Hepatocyte (in vitro differentiated cells): ENCODE measurements around the gene WNT3A. TPM values are rescaled to one million over a fixed set of nuclear protein-coding genes. Genes with fewer than 3 reads are reported as not detected.
"Not testable (repeated sequence)": the region's sequence is repeated elsewhere in the genome, so short reads cannot be mapped to it uniquely, and the experiment has no call there.

Experiments used
- DNase-seq: peaks from one replicate; pipeline ENCODE4 v3.0.0-alpha.2; 2016; ENCODE audit warnings: low spot score
- H2AFZ ChIP-seq: fragments of 200-600 bp; sonication (generic); 2 replicates; pipeline ENCODE4 v1.6.0; 2016; ENCODE audit warnings: antibody characterized with exemption, mild to moderate bottlenecking
- H3K27ac ChIP-seq: fragments of 200-600 bp; sonication (generic); 2 replicates; pipeline ENCODE4 v1.5.1; 2016; ENCODE audit warnings: mild to moderate bottlenecking
- H3K27me3 ChIP-seq: fragments of 200-600 bp; sonication (generic); 2 replicates; pipeline ENCODE4 v1.6.1; 2016
- H3K36me3 ChIP-seq: fragments of 200-600 bp; sonication (generic); replicated peaks from 2 replicates; pipeline ENCODE4 v1.5.1; 2016; ENCODE audit warnings: low read depth; ENCODE audit not compliant: insufficient read depth
- H3K4me1 ChIP-seq: fragments of 200-600 bp; sonication (generic); 2 replicates; pipeline ENCODE4 v1.5.1; 2016; ENCODE audit warnings: mild to moderate bottlenecking, moderate library complexity; ENCODE audit not compliant: insufficient read depth
- H3K4me2 ChIP-seq: fragments of 200-600 bp; sonication (generic); 2 replicates; pipeline ENCODE4 v1.6.0; 2016
- H3K4me3 ChIP-seq: fragments of 200-600 bp; sonication (generic); 2 replicates; pipeline ENCODE4 v1.5.1; 2016; ENCODE audit warnings: mild to moderate bottlenecking
- H3K79me2 ChIP-seq: fragments of 200-600 bp; sonication (generic); 2 replicates; pipeline ENCODE4 v1.6.0; 2017; ENCODE audit warnings: mild to moderate bottlenecking
- H3K9me2 ChIP-seq: fragments of 200-600 bp; sonication (generic); replicated peaks from 2 replicates; pipeline ENCODE4 v1.6.0; 2017; ENCODE audit warnings: mild to moderate bottlenecking; ENCODE audit not compliant: insufficient read depth
- H3K9me3 ChIP-seq: fragments of 200-600 bp; sonication (generic); 2 replicates; pipeline ENCODE4 v1.5.1; 2016; ENCODE audit warnings: low read depth, mild to moderate bottlenecking
- H4K20me1 ChIP-seq: fragments of 200-600 bp; sonication (generic); 2 replicates; pipeline ENCODE4 v1.6.0; 2016; ENCODE audit warnings: mild to moderate bottlenecking; ENCODE audit not compliant: insufficient read depth, poor library complexity, severe bottlenecking
- CTCF ChIP-seq: fragments of 200-600 bp; sonication (generic); IDR thresholded peaks from 2 replicates; pipeline ENCODE4 v1.5.1; 2016; ENCODE audit warnings: antibody characterized with exemption, mild to moderate bottlenecking; ENCODE audit not compliant: poor library complexity
- EZH2 ChIP-seq: fragments of 200-600 bp; sonication (generic); IDR thresholded peaks from 2 replicates; pipeline ENCODE4 v1.6.1; 2016; ENCODE audit warnings: antibody characterized with exemption, mild to moderate bottlenecking, borderline replicate concordance
- EZH2phosphoT487 ChIP-seq: fragments of 200-600 bp; sonication (generic); IDR thresholded peaks from one replicate; pipeline ENCODE4 v1.6.1; 2018; ENCODE audit warnings: antibody characterized with exemption, mild to moderate bottlenecking, low read depth, moderate library complexity; ENCODE audit not compliant: unreplicated experiment, severe bottlenecking
- WGBS: methylation state at CpG from one replicate; pipeline ENCODE4 v1.1.6; 2016; ENCODE audit warnings: low lambda C conversion rate; ENCODE audit errors: missing lambda C conversion rate; 5-methylcytosine and 5-hydroxymethylcytosine counted together
- polyA plus RNA-seq: library from polyadenylated mRNA; unstranded; fragments of >200 nt; fragmentation: Nextera tagmentation; extraction: Ambion mirVana; gene quantifications from 2 replicates; pipeline ENCODE4 v1.2.1, GENCODE V29; 2016
- total RNA-seq: library from RNA; depleted of rRNA; stranded (reverse); fragments of >200 nt; gene quantifications from 2 replicates; pipeline ENCODE4 v1.2.3, GENCODE V29; 2014

WNT3A gene
- total and polyA plus RNA-seq, 2 experiments from 2014 or later: 0.03 TPM; not detected in 1

- H3K9me3 ChIP-seq, H3K4me1 ChIP-seq, DNase-seq, H3K9me2 ChIP-seq, H3K36me3 ChIP-seq, H3K4me3 ChIP-seq, H4K20me1 ChIP-seq, H2AFZ ChIP-seq, H3K4me2 ChIP-seq, H3K79me2 ChIP-seq, H3K27me3 ChIP-seq, H3K27ac ChIP-seq: not testable (repeated sequence)
- WGBS: 89% methylated on average over 22 of the region's 22 CpGs
Observed at GRCh38 chr1:227972843-227973374, 33.9 kb upstream of the WNT3A start.

- H3K36me3 ChIP-seq, H2AFZ ChIP-seq, H3K9me3 ChIP-seq, DNase-seq, H3K4me2 ChIP-seq, H3K27ac ChIP-seq, H3K27me3 ChIP-seq, H3K4me3 ChIP-seq, H3K79me2 ChIP-seq, H4K20me1 ChIP-seq, H3K9me2 ChIP-seq, H3K4me1 ChIP-seq: not testable (repeated sequence)
- WGBS: 94% methylated on average over 31 of the region's 32 CpGs
Observed at GRCh38 chr1:227973724-227974288, 33.0 kb upstream of the WNT3A start.

- not testable (repeated sequence) for H3K4me2 ChIP-seq, H3K36me3 ChIP-seq, H4K20me1 ChIP-seq, H3K9me2 ChIP-seq, DNase-seq, H3K4me1 ChIP-seq, H3K79me2 ChIP-seq, H3K4me3 ChIP-seq, H3K27ac ChIP-seq, H3K27me3 ChIP-seq, H3K9me3 ChIP-seq, H2AFZ ChIP-seq
- WGBS: 87% methylated on average over 16 of the region's 21 CpGs
Observed at GRCh38 chr1:227975583-227976283, 31.1 kb upstream of the WNT3A start.

- Histone ChIP-seq H2AFZ (no peak overlapping the region), H3K4me1 (no peaks in the 10 kb centered on the region), H3K27ac (no peak overlapping the region), H3K4me3 (no peak overlapping the region), H4K20me1 (no peaks in the 10 kb centered on the region), H3K9me3 (no peaks in the 10 kb centered on the region), H3K9me2 (no peaks in the 10 kb centered on the region), H3K79me2 (no peaks in the 10 kb centered on the region), H3K36me3 (no peaks in the 10 kb centered on the region), H3K4me2 (no peak overlapping the region), H3K27me3 (peaks cover 7% of the 10 kb centered on the region)
- no peak for DNase-seq
- TF ChIP-seq EZH2phosphoT487 (no peak), CTCF (no peak), EZH2 (no peak)
- 95% methylated on average over 2 of the region's 2 CpGs for WGBS
Observed at GRCh38 chr1:227987181-227987580, 19.6 kb upstream of the WNT3A start.

GRCh38 chr1:227994632-227995300 is 12.0 kb upstream of the WNT3A start:
- Histone ChIP-seq H3K36me3 (no peaks in the 10 kb centered on the region), H3K9me2 (no peaks in the 10 kb centered on the region), H3K4me2 (no peak overlapping the region), H2AFZ (no peak overlapping the region), H3K27ac (no peak overlapping the region), H3K27me3 (peaks cover under 1% of the 10 kb centered on the region), H3K4me3 (no peak overlapping the region), H4K20me1 (no peaks in the 10 kb centered on the region), H3K4me1 (no peaks in the 10 kb centered on the region), H3K9me3 (no peaks in the 10 kb centered on the region), H3K79me2 (no peaks in the 10 kb centered on the region)
- peak; percentile 2 for DNase-seq
- TF ChIP-seq EZH2phosphoT487: no peak
- no peak for TF ChIP-seq EZH2
- TF ChIP-seq CTCF: no peak
- 68% methylated on average over 7 of the region's 7 CpGs for WGBS
